Measurements from ENCODE around the gene STX10.

DNA sequence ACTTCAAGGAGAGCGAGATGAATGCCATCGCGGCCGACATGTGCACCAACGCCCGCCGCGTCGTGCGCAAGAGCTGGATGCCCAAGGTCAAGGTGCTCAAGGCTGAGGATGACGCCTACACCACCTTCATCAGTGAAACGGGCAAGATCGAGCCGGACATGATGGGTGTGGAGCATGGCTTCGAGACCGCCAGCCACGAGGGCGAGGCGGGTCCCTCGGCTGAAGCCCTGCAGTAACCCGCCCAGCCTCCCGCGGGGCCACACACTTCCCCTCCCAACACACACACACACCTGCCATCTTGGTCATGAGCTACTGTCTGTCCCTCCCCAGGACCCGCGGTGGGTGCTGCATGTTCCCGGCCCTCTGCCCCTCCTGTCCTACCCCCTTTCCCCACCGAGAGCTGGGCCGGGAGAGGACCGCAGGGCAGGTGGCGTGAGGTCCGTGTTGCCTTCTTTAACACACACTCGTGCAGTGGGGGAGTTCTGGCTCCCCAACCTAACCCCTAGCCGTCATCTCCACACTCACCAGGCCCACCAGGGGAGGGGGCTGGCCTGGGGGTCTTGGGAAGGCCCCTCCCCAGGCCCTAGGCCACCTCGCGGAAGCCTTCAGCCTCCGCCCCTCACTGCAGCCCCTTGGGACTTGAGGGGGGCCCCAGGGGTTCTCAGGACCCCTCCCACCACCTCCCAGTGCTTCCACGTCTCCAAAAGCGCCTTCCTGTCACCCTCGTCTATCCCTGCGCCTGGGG lies 11.8 kb downstream of the STX10 start:
- TF ChIP-seq, protein P1, sequence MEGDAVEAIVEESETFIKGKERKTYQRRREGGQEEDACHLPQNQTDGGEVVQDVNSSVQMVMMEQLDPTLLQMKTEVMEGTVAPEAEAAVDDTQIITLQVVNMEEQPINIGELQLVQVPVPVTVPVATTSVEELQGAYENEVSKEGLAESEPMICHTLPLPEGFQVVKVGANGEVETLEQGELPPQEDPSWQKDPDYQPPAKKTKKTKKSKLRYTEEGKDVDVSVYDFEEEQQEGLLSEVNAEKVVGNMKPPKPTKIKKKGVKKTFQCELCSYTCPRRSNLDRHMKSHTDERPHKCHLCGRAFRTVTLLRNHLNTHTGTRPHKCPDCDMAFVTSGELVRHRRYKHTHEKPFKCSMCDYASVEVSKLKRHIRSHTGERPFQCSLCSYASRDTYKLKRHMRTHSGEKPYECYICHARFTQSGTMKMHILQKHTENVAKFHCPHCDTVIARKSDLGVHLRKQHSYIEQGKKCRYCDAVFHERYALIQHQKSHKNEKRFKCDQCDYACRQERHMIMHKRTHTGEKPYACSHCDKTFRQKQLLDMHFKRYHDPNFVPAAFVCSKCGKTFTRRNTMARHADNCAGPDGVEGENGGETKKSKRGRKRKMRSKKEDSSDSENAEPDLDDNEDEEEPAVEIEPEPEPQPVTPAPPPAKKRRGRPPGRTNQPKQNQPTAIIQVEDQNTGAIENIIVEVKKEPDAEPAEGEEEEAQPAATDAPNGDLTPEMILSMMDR (conservative IDR thresholded peaks at IDR 0.05), result no peak
- no peak for TF ChIP-seq EZH2 (IDR thresholded peaks at IDR 0.05; ENCODE audit: low read depth)

Measured in PC-9 (cell line).